ENCODE results near the gene MOB2. TPM values are rescaled to one million over a fixed set of nuclear protein-coding genes. Genes with fewer than 3 reads are reported as not detected.
"Not testable (repeated sequence)": the region's sequence is repeated elsewhere in the genome, so short reads cannot be mapped to it uniquely, and the experiment has no call there.

Gene MOB2
- total RNA-seq, 1 donor from 2014 or later, result 34.1 TPM

DNA sequence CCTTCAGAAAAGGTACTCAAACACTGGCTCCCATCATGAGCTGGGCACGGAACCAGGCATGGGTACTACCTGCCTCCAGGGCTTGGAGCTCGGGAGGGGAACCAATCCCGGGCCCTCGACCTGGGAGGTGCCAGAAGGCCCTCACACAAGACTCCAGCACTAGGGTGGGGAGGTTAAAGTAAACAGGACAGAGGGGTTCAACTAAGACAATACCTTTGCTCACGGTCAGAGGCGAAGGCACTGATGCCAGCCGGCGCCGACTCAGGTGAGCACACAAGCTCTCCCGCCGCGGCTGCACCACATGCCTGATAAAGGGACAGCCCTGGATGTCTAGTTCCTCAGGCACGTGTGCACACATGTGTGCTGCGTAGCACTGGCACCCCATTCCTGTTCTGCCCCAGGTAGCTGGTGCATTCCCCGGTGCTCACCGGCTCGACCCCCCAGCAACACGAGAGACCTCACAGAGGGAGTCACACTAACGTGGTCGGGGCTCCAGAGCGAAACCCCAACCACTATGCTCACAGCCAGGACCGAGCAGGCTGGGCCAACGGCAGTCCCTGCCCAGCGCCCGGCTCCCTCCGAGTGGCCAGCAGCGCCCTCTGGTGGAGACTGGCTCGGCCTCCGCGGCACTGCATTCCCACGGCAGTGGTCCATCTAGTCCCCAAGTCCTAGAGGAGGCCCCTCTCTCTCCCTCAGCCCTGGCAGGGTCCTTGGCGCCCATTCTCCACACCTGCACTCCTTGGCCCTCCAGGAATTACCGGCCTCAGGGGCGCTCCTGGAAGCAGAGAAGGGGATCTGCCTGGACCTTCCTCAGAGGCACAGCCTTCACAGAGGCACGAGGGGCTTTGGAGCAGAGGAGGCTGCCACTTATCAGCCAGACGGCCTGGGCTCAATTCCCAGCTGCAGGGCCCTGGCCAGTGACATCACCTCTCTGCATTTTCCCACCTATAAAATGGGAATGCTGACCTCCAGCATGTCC is 28.8 kb upstream of the MOB2 start:
- intact Hi-C loops (cut with DNase I), result loop anchor here (5.0 to 10.0 kb wide), 3 partner anchors 58 to 313 kb away; partner anchors contain the start of gene TOLLIP
- H3K36me3 ChIP-seq, result no peaks in the 10 kb centered on the region
- H3K27me3 ChIP-seq, result no peaks in the 10 kb centered on the region
- H3K9me3 ChIP-seq, result no peaks in the 10 kb centered on the region
- H3K4me1 ChIP-seq, result peaks cover 72% of the 10 kb centered on the region
- H3K4me3 ChIP-seq, result peak overlapping the region in 1 of 2 donors; percentile 25
- no peak for TF ChIP-seq POLR2A (IDR thresholded peaks at IDR 0.05)
- TF ChIP-seq, protein P1, sequence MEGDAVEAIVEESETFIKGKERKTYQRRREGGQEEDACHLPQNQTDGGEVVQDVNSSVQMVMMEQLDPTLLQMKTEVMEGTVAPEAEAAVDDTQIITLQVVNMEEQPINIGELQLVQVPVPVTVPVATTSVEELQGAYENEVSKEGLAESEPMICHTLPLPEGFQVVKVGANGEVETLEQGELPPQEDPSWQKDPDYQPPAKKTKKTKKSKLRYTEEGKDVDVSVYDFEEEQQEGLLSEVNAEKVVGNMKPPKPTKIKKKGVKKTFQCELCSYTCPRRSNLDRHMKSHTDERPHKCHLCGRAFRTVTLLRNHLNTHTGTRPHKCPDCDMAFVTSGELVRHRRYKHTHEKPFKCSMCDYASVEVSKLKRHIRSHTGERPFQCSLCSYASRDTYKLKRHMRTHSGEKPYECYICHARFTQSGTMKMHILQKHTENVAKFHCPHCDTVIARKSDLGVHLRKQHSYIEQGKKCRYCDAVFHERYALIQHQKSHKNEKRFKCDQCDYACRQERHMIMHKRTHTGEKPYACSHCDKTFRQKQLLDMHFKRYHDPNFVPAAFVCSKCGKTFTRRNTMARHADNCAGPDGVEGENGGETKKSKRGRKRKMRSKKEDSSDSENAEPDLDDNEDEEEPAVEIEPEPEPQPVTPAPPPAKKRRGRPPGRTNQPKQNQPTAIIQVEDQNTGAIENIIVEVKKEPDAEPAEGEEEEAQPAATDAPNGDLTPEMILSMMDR (IDR thresholded peaks at IDR 0.05), result peak; percentile 86 to 92 (median 90)
- H3K27ac ChIP-seq, result no peak overlapping the region
- DNase-seq (ENCODE audit: extremely low spot score in 2 of 2), result no peak

DNA sequence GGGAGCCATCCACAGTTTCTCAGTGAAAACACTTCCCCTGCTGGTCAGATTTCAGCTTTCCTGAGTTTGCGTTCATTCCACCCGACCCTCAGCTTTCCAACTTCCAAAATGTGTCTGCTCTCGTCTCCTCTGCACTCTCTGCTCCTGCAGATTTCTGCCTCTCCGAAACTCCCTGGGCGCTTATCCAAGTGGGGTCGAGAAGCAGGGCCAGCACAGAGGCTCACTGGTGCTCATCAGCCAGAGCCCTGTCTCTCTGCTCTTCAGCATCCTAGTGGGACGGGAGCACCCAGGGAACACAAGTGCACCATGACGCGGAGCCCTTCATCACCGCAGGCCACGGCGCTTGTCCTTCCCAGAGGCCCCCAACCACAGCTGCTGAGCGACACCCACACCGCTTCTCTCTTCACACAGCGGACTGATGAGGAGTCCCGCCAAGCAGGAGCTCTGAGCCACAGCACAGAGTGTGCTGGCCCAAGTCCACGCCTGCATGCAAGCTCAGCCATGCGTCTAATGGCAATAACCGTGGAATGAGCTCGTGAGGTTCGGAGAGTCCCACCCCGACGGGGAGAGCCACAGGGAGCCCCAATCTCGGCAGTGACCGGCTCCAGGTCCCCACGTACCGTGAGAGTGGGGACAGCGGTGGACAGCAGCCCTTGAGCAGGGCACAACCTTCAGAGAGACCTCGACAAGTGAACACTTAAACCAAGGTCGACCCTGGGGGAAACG is 27.9 kb upstream of the MOB2 start:
- Histone ChIP-seq H3K27me3 (no peaks in the 10 kb centered on the region), H3K36me3 (no peaks in the 10 kb centered on the region), H3K4me3 (no peak overlapping the region), H3K27ac (no peak overlapping the region), H3K4me1 (peaks cover 69% of the 10 kb centered on the region), H3K9me3 (no peaks in the 10 kb centered on the region)
- intact Hi-C loops (cut with DNase I), result loop anchor here (5.0 to 10.0 kb wide), 3 partner anchors 57 to 312 kb away; partner anchors contain the start of gene TOLLIP
- TF ChIP-seq POLR2AphosphoS5 (IDR thresholded peaks at IDR 0.05; ENCODE audit: insufficient read depth in 1 of 2, low read depth in 1 of 2), result no peak
- TF ChIP-seq POLR2A (IDR thresholded peaks at IDR 0.05), result no peak
- TF ChIP-seq, protein P1 (IDR thresholded peaks at IDR 0.05), result no peak
- DNase-seq (ENCODE audit: extremely low spot score in 2 of 2), result no peak

DNA sequence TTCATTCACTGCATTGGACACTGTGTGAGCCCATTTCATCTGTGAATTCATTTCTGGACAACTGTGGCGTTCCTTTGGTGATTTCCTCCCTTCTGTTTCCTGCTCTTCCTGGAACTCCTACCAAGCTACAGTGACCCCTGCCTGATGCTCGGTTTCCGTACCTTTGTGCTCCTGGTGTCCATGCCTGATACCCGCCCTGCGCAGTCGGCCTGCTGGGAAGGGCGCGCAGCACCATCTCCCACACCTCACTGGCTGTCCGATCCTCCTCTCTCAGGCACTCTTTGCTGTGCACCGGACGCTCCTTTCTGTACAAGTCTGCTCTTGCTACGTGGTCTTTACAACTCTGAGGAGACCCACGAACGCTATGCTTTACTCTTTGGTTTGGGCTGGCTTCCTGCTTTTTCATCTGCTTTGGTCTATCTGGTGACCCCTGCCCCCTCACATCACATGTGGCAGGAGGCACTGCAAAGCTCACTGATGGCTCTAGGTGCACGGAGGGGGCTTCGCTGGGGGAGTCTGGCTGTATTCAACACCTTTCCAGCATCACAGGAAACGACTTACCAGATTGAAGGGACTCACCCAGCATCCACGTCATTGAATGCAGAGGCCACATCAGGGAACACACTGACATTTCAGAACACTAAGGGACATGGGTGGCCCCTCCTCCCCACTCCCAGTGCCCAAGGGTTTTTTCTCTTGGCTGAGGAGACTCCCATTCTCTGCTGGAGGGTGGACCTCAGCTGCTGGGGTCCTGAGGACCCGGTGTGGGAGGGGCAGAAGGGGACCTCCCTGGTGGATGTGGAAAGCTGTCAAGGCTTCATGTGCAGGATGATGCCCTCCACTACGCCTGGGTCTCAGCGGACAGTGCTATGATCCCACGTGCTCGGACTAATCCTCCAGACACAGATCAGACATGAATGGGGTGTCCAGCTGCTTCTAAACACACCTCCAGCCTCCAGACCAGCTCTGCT is 27.0 kb upstream of the MOB2 start:
- Histone ChIP-seq H3K9me3 (no peaks in the 10 kb centered on the region), H3K4me3 (no peak overlapping the region), H3K27me3 (no peaks in the 10 kb centered on the region), H3K4me1 (peaks cover 71% of the 10 kb centered on the region), H3K27ac (no peak overlapping the region), H3K36me3 (no peaks in the 10 kb centered on the region)
- TF ChIP-seq, protein P1 (IDR thresholded peaks at IDR 0.05), result no peak
- TF ChIP-seq POLR2A (IDR thresholded peaks at IDR 0.05), result no peak
- no peak for TF ChIP-seq POLR2AphosphoS5 (IDR thresholded peaks at IDR 0.05; ENCODE audit: insufficient read depth in 1 of 2, low read depth in 1 of 2)
- intact Hi-C loops (cut with DNase I), result loop anchor here (10.0 kb wide), 1 partner anchor 209 kb away; the partner anchor contains the start of gene TOLLIP
- no peak for DNase-seq (ENCODE audit: extremely low spot score in 2 of 2)

DNA sequence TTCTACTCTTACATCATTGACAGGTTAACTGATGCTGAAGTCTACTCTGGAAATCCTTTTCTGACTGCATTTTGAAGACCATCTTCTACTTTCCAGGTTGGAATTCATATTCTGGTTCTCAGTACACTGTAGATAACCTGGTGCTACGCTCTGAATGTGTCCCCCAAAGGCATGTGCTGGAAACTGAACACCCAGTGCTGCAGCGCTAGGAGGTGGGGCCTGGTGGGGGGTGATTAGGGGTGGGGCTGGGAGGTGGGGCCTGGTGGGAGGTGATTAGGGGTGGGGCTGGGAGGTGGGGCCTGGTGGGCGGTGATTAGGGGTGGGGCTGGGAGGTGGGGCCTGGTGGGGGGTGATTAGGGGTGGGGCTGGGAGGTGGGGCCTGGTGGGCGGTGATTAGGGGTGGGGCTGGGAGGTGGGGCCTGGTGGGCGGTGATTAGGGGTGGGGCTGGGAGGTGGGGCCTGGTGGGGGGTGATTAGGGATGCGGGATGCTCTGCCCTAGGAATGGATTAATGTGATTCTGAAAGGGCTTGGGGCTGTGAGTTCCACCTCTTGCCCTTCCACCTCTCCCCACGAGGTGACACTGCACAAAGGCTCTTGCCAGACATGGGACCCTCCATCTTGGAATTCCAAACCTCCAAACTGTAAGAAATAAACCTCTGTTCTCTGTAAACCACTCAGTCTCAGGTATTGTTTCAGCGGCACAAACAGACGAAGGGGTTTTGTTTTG is 26.1 kb upstream of the MOB2 start:
- not testable (repeated sequence) for DNase-seq (ENCODE audit: extremely low spot score in 2 of 2); H3K9me3 ChIP-seq; H3K36me3 ChIP-seq; H3K4me3 ChIP-seq; H3K27ac ChIP-seq; H3K27me3 ChIP-seq
- intact Hi-C loops (cut with DNase I), result loop anchor here (10.0 kb wide), 1 partner anchor 208 kb away; the partner anchor contains the start of gene TOLLIP
- H3K4me1 ChIP-seq, result peaks cover 78% of the 10 kb centered on the region

Data from vagina (tissue), 2 donors.